SK-N-SH treated with all-trans-retinoic acid at 6 μM for 48 hours (cell line): ENCODE measurements around the gene NAPSA.

Experiments
- ATAC-seq: fragments of 200-7000 bp; cut with Tn5 transposase; 3 replicates; pipeline ENCODE4 v1.9.1; 2020; ENCODE audit warnings: mild to moderate bottlenecking, moderate library complexity
- CREB5 ChIP-seq: fragments of 250-450 bp; sonication (Bioruptor Pico); IDR thresholded peaks from 2 replicates; pipeline ENCODE4 v1.5.1; 2020; ENCODE audit warnings: low read depth, mild to moderate bottlenecking, moderate library complexity
- CSRNP3 ChIP-seq: fragments of 250-450 bp; sonication (Bioruptor Pico); IDR thresholded peaks from 2 replicates; pipeline ENCODE4 v1.5.1; 2021; ENCODE audit warnings: mild to moderate bottlenecking, moderate library complexity
- ESRRG ChIP-seq: fragments of 250-450 bp; sonication (Bioruptor Pico); IDR thresholded peaks from 2 replicates; pipeline ENCODE4 v1.6.1; 2021; ENCODE audit warnings: mild to moderate bottlenecking
- GLIS3 ChIP-seq: fragments of 250-450 bp; sonication (Bioruptor Pico); IDR thresholded peaks from 2 replicates; pipeline ENCODE4 v1.5.0; 2020; ENCODE audit warnings: mild to moderate bottlenecking, moderate library complexity
- ISL1 ChIP-seq: fragments of 250-450 bp; sonication (Bioruptor Pico); IDR thresholded peaks from 2 replicates; pipeline ENCODE4 v2.1.2; 2022; ENCODE audit warnings: mild to moderate bottlenecking, moderate library complexity
- OSR1 ChIP-seq: fragments of 250-450 bp; sonication (Bioruptor Pico); IDR thresholded peaks from 2 replicates; pipeline ENCODE4 v1.8.0; 2022; ENCODE audit warnings: moderate library complexity, mild to moderate bottlenecking, inconsistent platforms
- PPARA ChIP-seq: fragments of 250-450 bp; sonication (Bioruptor Pico); IDR thresholded peaks from 2 replicates; pipeline ENCODE4 v1.5.0; 2020; ENCODE audit warnings: mild to moderate bottlenecking, borderline replicate concordance
- RARB ChIP-seq: fragments of 250-450 bp; sonication (Bioruptor Pico); IDR thresholded peaks from 2 replicates; pipeline ENCODE4 v1.8.0; 2021; ENCODE audit warnings: mild to moderate bottlenecking, moderate library complexity
- SNAI2 ChIP-seq: fragments of 250-450 bp; sonication (Bioruptor Pico); IDR thresholded peaks from 2 replicates; pipeline ENCODE4 v1.5.0; 2020; ENCODE audit warnings: mild to moderate bottlenecking, moderate library complexity
- TCF4 ChIP-seq: fragments of 250-450 bp; sonication (Bioruptor Pico); IDR thresholded peaks from 2 replicates; pipeline ENCODE4 v1.8.0; 2021; ENCODE audit warnings: mild to moderate bottlenecking, moderate library complexity, borderline replicate concordance
- TOX ChIP-seq: fragments of 250-450 bp; sonication (Bioruptor Pico); IDR thresholded peaks from 2 replicates; pipeline ENCODE4 v1.8.0; 2021; ENCODE audit warnings: mild to moderate bottlenecking, moderate library complexity, borderline replicate concordance
- TSHZ2 ChIP-seq: fragments of 250-450 bp; sonication (Bioruptor Pico); IDR thresholded peaks from 2 replicates; pipeline ENCODE4 v1.5.0; 2020; ENCODE audit warnings: mild to moderate bottlenecking, moderate library complexity
- ZC3H10 ChIP-seq: fragments of 250-450 bp; sonication (Bioruptor Pico); IDR thresholded peaks from 2 replicates; pipeline ENCODE4 v1.5.1; 2021; ENCODE audit warnings: mild to moderate bottlenecking, moderate library complexity
- ZFP3 ChIP-seq: fragments of 250-450 bp; sonication (Bioruptor Pico); IDR thresholded peaks from 2 replicates; pipeline ENCODE4 v1.5.0; 2020; ENCODE audit warnings: mild to moderate bottlenecking, moderate library complexity
- ZFP30 ChIP-seq: fragments of 450-650 bp; formaldehyde crosslinking; IDR thresholded peaks from 2 replicates; pipeline ENCODE4 v1.5.0; 2022; ENCODE audit warnings: mild to moderate bottlenecking, moderate library complexity
- ZNF565 ChIP-seq: fragments of 450-650 bp; formaldehyde crosslinking; conservative IDR thresholded peaks from 2 replicates; pipeline ENCODE4 v1.5.0; 2020; ENCODE audit warnings: low read depth, mild to moderate bottlenecking, moderate library complexity
- ZNF70 ChIP-seq: fragments of 450-650 bp; formaldehyde crosslinking; IDR thresholded peaks from 2 replicates; pipeline ENCODE4 v1.5.0; 2020; ENCODE audit warnings: mild to moderate bottlenecking, moderate library complexity
- TF ChIP-seq, protein P1 (sequence below): fragments of 250-450 bp; sonication (Bioruptor Pico); IDR thresholded peaks from 2 replicates; pipeline ENCODE4 v1.8.0; 2020; ENCODE audit warnings: mild to moderate bottlenecking, moderate library complexity, borderline replicate concordance
- TF ChIP-seq, protein P2 (sequence below): fragments of 250-450 bp; sonication (Bioruptor Pico); IDR thresholded peaks from 2 replicates; pipeline ENCODE4 v1.8.0; 2021; ENCODE audit warnings: low read depth, mild to moderate bottlenecking, moderate library complexity, borderline replicate concordance

Gene NAPSA

DNA sequence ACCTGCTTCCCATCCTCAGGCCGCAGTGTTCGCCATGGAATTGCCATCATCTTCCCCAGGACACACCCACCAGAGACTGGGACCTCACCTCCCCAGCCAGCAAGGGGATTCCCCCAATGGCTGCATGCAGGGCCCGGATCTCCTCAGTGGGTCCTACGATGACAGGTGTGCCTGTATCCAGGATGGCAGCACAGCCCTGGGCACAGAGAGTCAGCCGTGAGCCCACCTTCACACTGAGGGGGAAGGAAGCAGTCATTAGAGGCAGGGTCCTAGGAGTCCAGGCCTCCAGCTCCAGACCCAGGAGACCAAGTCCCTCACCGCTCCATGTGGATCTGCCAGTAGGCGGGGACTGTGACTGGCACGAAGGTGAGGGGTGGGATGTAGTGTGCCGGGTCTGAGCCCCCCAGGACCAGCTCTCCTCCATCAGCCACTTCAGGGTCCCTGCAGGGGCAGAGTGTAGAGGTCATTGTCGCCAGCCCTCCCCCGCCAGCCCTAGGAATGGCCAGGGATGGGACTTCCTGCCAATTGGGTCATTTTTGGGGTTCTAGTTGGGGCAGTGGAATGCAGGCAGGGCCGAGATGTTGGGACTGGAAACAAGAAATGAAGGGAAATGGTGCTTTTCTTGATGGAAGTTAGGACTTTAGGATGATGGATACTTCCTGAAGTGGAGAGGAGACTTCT lies 30.6 kb downstream of the NAPSA start:
- TF ChIP-seq TCF4 (CRISPR knock-in tag) (no peak), ZFP3 (no peak), TOX (CRISPR knock-in tag) (no peak), RARB (CRISPR knock-in tag) (no peak), PPARA (CRISPR knock-in tag) (no peak), ZNF565 (CRISPR knock-in tag) (no peak), OSR1 (CRISPR knock-in tag) (no peak), ISL1 (no peak), ZC3H10 (no peak)
- TF ChIP-seq, all 23 proteins: peak for 0
- ATAC-seq = no peak

GRCh38 chr19:50333737-50334617 lies 31.5 kb downstream of the NAPSA start:
- TF ChIP-seq SNAI2 = 0 out of 2 replicates have a peak, but pooled peaks have one; percentile 26
- no peak for TF ChIP-seq PPARA (CRISPR knock-in tag)
- no peak for TF ChIP-seq CSRNP3 (CRISPR knock-in tag)
- TF ChIP-seq GLIS3 (CRISPR knock-in tag) = no peak
- TF ChIP-seq CREB5 (CRISPR knock-in tag) = no peak
- no peak for TF ChIP-seq RARB (CRISPR knock-in tag)
- TF ChIP-seq, all 23 proteins: peak for 1
- ATAC-seq = peak; percentile 3; the same call in 1 of the 3 replicates

GRCh38 chr19:50333235-50333736 lies 32.2 kb downstream of the NAPSA start:
- no peak for TF ChIP-seq TSHZ2 (CRISPR knock-in tag)
- no peak for TF ChIP-seq SNAI2
- TF ChIP-seq ISL1 = no peak
- no peak for TF ChIP-seq ZNF70 (CRISPR knock-in tag)
- peak; percentile 56 for ATAC-seq

GRCh38 chr19:50332244-50333038 lies 33.0 kb downstream of the NAPSA start:
- no peak for ATAC-seq
- TF ChIP-seq CREB5 (CRISPR knock-in tag) (no peak), ZFP30 (no peak), ESRRG (CRISPR knock-in tag) (no peak), TSHZ2 (CRISPR knock-in tag) (no peak), ZFP3 (no peak), GLIS3 (CRISPR knock-in tag) (no peak)
- TF ChIP-seq, protein P1, sequence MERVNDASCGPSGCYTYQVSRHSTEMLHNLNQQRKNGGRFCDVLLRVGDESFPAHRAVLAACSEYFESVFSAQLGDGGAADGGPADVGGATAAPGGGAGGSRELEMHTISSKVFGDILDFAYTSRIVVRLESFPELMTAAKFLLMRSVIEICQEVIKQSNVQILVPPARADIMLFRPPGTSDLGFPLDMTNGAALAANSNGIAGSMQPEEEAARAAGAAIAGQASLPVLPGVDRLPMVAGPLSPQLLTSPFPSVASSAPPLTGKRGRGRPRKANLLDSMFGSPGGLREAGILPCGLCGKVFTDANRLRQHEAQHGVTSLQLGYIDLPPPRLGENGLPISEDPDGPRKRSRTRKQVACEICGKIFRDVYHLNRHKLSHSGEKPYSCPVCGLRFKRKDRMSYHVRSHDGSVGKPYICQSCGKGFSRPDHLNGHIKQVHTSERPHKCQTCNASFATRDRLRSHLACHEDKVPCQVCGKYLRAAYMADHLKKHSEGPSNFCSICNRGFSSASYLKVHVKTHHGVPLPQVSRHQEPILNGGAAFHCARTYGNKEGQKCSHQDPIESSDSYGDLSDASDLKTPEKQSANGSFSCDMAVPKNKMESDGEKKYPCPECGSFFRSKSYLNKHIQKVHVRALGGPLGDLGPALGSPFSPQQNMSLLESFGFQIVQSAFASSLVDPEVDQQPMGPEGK (CRISPR knock-in tag) = no peak
- TF ChIP-seq, protein P2, sequence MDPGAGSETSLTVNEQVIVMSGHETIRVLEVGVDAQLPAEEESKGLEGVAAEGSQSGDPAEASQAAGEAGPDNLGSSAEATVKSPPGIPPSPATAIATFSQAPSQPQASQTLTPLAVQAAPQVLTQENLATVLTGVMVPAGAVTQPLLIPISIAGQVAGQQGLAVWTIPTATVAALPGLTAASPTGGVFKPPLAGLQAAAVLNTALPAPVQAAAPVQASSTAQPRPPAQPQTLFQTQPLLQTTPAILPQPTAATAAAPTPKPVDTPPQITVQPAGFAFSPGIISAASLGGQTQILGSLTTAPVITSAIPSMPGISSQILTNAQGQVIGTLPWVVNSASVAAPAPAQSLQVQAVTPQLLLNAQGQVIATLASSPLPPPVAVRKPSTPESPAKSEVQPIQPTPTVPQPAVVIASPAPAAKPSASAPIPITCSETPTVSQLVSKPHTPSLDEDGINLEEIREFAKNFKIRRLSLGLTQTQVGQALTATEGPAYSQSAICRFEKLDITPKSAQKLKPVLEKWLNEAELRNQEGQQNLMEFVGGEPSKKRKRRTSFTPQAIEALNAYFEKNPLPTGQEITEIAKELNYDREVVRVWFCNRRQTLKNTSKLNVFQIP = no peak
